Inflammatory macrophage (primary cell): ENCODE measurements around the gene ADI1.
"Not testable (repeated sequence)": the region's sequence is repeated elsewhere in the genome, so short reads cannot be mapped to it uniquely, and the experiment has no call there.

Experiments
- DNase-seq, 2 donors: peaks; one replicate each; pipeline ENCODE4 v3.0.0-alpha.2; 2020 to 2022

The ADI1 gene

GRCh38 chr2:3492951-3493614, 26.2 kb downstream of the ADI1 start:
- no peak for DNase-seq

- DNase-seq = not testable (repeated sequence)
Measured at GRCh38 chr2:3492475-3492787, 26.9 kb downstream of the ADI1 start.

- DNase-seq = no peak
Measured at GRCh38 chr2:3491716-3492474, 27.4 kb downstream of the ADI1 start.

GRCh38 chr2:3491306-3491705, 28.0 kb downstream of the ADI1 start:
- DNase-seq = peak in 1 of 2 donors; percentile 9

- DNase-seq = peak in 1 of 2 donors; percentile 51
Measured at GRCh38 chr2:3490191-3491170, 28.9 kb downstream of the ADI1 start.

GRCh38 chr2:3489764-3490115, 29.6 kb downstream of the ADI1 start:
- DNase-seq = no peak

- DNase-seq = no peak
Measured at GRCh38 chr2:3488855-3489763, 30.2 kb downstream of the ADI1 start.

GRCh38 chr2:3488061-3488531, 31.2 kb downstream of the ADI1 start:
- DNase-seq = no peak

GRCh38 chr2:3487432-3487831, 31.9 kb downstream of the ADI1 start:
- no peak for DNase-seq

GRCh38 chr2:3487028-3487425, 32.3 kb downstream of the ADI1 start:
- no peak for DNase-seq

- no peak for DNase-seq
Measured at GRCh38 chr2:3486047-3487027, 33.0 kb downstream of the ADI1 start.

- no peak for DNase-seq
Measured at GRCh38 chr2:3485166-3485565, 34.2 kb downstream of the ADI1 start.

GRCh38 chr2:3483986-3484960, 35.1 kb downstream of the ADI1 start:
- no peak for DNase-seq

GRCh38 chr2:3483227-3483985, 35.9 kb downstream of the ADI1 start:
- no peak for DNase-seq

GRCh38 chr2:3482363-3482821, 36.9 kb downstream of the ADI1 start:
- DNase-seq = no peak

- no peak for DNase-seq
Measured at GRCh38 chr2:3481736-3482362, 37.5 kb downstream of the ADI1 start.

GRCh38 chr2:3481011-3481400, 38.3 kb downstream of the ADI1 start:
- no peak for DNase-seq

GRCh38 chr2:3480352-3481010, 38.9 kb downstream of the ADI1 start:
- DNase-seq = no peak
